ENCODE data around the gene IDNK.

- no peak for TF ChIP-seq POLR2AphosphoS5 (IDR thresholded peaks at IDR 0.05; ENCODE audit: low read length)
- TF ChIP-seq, protein P1, sequence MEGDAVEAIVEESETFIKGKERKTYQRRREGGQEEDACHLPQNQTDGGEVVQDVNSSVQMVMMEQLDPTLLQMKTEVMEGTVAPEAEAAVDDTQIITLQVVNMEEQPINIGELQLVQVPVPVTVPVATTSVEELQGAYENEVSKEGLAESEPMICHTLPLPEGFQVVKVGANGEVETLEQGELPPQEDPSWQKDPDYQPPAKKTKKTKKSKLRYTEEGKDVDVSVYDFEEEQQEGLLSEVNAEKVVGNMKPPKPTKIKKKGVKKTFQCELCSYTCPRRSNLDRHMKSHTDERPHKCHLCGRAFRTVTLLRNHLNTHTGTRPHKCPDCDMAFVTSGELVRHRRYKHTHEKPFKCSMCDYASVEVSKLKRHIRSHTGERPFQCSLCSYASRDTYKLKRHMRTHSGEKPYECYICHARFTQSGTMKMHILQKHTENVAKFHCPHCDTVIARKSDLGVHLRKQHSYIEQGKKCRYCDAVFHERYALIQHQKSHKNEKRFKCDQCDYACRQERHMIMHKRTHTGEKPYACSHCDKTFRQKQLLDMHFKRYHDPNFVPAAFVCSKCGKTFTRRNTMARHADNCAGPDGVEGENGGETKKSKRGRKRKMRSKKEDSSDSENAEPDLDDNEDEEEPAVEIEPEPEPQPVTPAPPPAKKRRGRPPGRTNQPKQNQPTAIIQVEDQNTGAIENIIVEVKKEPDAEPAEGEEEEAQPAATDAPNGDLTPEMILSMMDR (IDR thresholded peaks at IDR 0.05 in 2 of 3, conservative IDR thresholded peaks at IDR 0.05 in 1 of 3; ENCODE audit: control insufficient read depth in 2 of 3, extremely low read depth in 1 of 3, insufficient read depth in 1 of 3, low read depth in 3 of 3, low read length in 3 of 3): no peak
These were observed 33.2 kb downstream of the IDNK start for GRCh38 chr9:83656032-83656680.
